ENCODE measurements around the gene ZNF3. TPM values are rescaled to one million over a fixed set of nuclear protein-coding genes. Genes with fewer than 3 reads are reported as not detected.

ZNF3 gene
- total and polyA plus RNA-seq, 9 of the 15 experiments (the other 6 are each of a cell fraction or from before 2014, with no cell fraction given): 30.0 to 64.9 (median 51.5) TPM

DNA sequence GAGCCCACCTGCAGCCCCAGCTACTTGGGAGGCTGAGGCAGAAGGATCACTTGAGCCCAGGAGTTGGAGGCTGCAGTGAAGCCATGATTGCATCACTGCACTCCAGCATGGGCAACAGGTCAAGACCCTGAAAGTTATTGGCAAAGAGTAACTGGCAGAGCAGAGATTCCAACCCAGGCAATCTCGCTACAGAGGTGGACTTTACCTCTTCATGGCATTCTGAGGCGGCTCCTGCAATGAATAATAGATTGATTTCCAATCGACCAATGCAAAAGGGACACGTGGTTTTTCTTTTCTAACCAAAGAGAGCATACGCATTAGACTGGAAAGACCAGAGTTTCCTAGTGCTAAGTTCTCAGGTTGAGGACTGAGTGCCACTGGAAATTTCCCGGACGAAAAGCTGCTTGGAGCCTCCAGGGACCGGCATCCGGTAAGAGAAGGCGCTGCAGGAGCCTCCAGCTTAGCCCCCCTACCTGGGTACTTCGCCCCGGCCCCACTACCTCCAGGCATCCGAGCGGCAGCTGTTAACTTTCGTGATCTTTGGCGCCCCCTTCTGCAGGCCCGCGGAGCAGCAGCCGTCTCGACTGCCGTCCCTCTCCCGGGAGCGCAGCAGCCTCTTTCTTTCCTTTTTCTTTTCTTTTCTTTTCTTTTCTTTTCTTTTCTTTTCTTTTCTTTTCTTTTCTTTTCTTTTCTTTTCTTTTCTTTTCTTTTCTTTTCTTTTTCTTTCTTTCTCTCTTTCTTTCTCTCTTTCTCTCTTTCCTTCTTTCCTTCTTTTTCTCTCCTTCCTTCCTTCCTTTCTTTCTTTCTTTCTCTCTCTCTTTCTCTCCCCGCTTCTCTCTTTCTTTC lies 49.3 kb upstream of the ZNF3 start (continued):
- TF ChIP-seq, protein P1, sequence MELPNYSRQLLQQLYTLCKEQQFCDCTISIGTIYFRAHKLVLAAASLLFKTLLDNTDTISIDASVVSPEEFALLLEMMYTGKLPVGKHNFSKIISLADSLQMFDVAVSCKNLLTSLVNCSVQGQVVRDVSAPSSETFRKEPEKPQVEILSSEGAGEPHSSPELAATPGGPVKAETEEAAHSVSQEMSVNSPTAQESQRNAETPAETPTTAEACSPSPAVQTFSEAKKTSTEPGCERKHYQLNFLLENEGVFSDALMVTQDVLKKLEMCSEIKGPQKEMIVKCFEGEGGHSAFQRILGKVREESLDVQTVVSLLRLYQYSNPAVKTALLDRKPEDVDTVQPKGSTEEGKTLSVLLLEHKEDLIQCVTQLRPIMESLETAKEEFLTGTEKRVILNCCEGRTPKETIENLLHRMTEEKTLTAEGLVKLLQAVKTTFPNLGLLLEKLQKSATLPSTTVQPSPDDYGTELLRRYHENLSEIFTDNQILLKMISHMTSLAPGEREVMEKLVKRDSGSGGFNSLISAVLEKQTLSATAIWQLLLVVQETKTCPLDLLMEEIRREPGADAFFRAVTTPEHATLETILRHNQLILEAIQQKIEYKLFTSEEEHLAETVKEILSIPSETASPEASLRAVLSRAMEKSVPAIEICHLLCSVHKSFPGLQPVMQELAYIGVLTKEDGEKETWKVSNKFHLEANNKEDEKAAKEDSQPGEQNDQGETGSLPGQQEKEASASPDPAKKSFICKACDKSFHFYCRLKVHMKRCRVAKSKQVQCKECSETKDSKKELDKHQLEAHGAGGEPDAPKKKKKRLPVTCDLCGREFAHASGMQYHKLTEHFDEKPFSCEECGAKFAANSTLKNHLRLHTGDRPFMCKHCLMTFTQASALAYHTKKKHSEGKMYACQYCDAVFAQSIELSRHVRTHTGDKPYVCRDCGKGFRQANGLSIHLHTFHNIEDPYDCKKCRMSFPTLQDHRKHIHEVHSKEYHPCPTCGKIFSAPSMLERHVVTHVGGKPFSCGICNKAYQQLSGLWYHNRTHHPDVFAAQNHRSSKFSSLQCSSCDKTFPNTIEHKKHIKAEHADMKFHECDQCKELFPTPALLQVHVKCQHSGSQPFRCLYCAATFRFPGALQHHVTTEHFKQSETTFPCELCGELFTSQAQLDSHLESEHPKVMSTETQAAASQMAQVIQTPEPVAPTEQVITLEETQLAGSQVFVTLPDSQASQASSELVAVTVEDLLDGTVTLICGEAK (IDR thresholded peaks at IDR 0.05): peak; percentile 31; the same call in 1 of the 2 replicates
- TF ChIP-seq, protein P1 (CRISPR knock-in tag; IDR thresholded peaks at IDR 0.05): no peak
- TF ChIP-seq ZNF644 (tag; IDR thresholded peaks at IDR 0.05; ENCODE audit: low read depth): no peak
- TF ChIP-seq RAD21 (CRISPR knock-in tag; conservative IDR thresholded peaks at IDR 0.05 in 1 of 2, IDR thresholded peaks at IDR 0.05 in 1 of 2): peak; percentile 92 to 95
- TF ChIP-seq SMC3 (conservative IDR thresholded peaks at IDR 0.05; ENCODE audit: insufficient read depth, low read depth, low read length): peak; percentile 80
- TF ChIP-seq, protein P2, sequence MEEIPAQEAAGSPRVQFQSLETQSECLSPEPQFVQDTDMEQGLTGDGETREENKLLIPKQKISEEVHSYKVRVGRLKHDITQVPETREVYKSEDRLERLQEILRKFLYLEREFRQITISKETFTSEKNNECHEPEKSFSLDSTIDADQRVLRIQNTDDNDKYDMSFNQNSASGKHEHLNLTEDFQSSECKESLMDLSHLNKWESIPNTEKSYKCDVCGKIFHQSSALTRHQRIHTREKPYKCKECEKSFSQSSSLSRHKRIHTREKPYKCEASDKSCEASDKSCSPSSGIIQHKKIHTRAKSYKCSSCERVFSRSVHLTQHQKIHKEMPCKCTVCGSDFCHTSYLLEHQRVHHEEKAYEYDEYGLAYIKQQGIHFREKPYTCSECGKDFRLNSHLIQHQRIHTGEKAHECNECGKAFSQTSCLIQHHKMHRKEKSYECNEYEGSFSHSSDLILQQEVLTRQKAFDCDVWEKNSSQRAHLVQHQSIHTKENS (CRISPR knock-in tag; IDR thresholded peaks at IDR 0.05): no peak
- TF ChIP-seq SLC30A9 (CRISPR knock-in tag; IDR thresholded peaks at IDR 0.05): no peak
- no peak for TF ChIP-seq ZC3H4 (CRISPR knock-in tag; IDR thresholded peaks at IDR 0.05; ENCODE audit: borderline replicate concordance)
- TF ChIP-seq MED1 (CRISPR knock-in tag; IDR thresholded peaks at IDR 0.05; ENCODE audit: borderline replicate concordance): no peak
- TF ChIP-seq ZNF184 (CRISPR knock-in tag; IDR thresholded peaks at IDR 0.05): no peak
- TF ChIP-seq HNRNPH1 (optimal IDR thresholded peaks at IDR 0.05; ENCODE audit: low read depth, low read length): no peak
- TF ChIP-seq, protein P3, sequence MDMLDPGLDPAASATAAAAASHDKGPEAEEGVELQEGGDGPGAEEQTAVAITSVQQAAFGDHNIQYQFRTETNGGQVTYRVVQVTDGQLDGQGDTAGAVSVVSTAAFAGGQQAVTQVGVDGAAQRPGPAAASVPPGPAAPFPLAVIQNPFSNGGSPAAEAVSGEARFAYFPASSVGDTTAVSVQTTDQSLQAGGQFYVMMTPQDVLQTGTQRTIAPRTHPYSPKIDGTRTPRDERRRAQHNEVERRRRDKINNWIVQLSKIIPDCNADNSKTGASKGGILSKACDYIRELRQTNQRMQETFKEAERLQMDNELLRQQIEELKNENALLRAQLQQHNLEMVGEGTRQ (CRISPR knock-in tag; IDR thresholded peaks at IDR 0.05): peak; percentile 46; the same call in 1 of the 2 replicates
- TF ChIP-seq TCF3 (CRISPR knock-in tag; IDR thresholded peaks at IDR 0.05): no peak
- TF ChIP-seq, protein P4, sequence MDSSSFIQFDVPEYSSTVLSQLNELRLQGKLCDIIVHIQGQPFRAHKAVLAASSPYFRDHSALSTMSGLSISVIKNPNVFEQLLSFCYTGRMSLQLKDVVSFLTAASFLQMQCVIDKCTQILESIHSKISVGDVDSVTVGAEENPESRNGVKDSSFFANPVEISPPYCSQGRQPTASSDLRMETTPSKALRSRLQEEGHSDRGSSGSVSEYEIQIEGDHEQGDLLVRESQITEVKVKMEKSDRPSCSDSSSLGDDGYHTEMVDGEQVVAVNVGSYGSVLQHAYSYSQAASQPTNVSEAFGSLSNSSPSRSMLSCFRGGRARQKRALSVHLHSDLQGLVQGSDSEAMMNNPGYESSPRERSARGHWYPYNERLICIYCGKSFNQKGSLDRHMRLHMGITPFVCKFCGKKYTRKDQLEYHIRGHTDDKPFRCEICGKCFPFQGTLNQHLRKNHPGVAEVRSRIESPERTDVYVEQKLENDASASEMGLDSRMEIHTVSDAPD (CRISPR knock-in tag; IDR thresholded peaks at IDR 0.05): no peak
